GM12873 (cell line): ENCODE data around the gene RGS1.

ENCODE experiments used
- CTCF ChIP-seq: IDR thresholded peaks from 2 replicates; pipeline ENCODE4 v1.5.1; 2012; ENCODE audit warnings: low read depth, mild to moderate bottlenecking, moderate library complexity, low read length, control low read depth; ENCODE audit not compliant: insufficient read depth; ENCODE audit errors: missing control alignments

RGS1 gene

GRCh38 chr1:192629612-192630011 is 54.0 kb downstream of the RGS1 start:
- no peak for TF ChIP-seq CTCF
